CD14-positive monocyte (primary cell): ENCODE data around the gene DNMBP. TPM values are rescaled to one million over a fixed set of nuclear protein-coding genes. Genes with fewer than 3 reads are reported as not detected.

Experiments
- DNase-seq, 3 donors: peaks; one replicate each; pipeline ENCODE4 v3.0.0-alpha.2; 2011 to 2022
- H2AFZ ChIP-seq: 2 replicates; pipeline ENCODE4 v1.6.0; 2012; ENCODE audit warnings: mild to moderate bottlenecking, low read depth, low read length, inconsistent platforms; ENCODE audit not compliant: insufficient read depth, poor library complexity, severe bottlenecking
- H3K27ac ChIP-seq, 2 donors: 1 replicate in 1 of 2; 2 replicates in 1 of 2; pipeline ENCODE4 v1.5.1; 2012 to 2013; ENCODE audit warnings: low read length in 2 of 2, control low read depth in 1 of 2, inconsistent platforms in 1 of 2, low read depth in 1 of 2, mild to moderate bottlenecking in 1 of 2
- H3K27me3 ChIP-seq, 2 donors: one replicate each; pipeline versions ENCODE4 v1.6.0 to v1.6.1; 2011 to 2013; ENCODE audit warnings: low read length in 2 of 2; ENCODE audit not compliant: control insufficient read depth in 2 of 2, insufficient read depth in 2 of 2
- H3K36me3 ChIP-seq, 2 donors: replicated peaks in 1 of 2; 1 replicate in 1 of 2; 2 replicates in 1 of 2; pipeline versions ENCODE4 v1.5.1 to v1.6.1; 2012 to 2013; ENCODE audit warnings: low read length in 2 of 2, control low read depth in 1 of 2, inconsistent platforms in 1 of 2, mild to moderate bottlenecking in 1 of 2; ENCODE audit not compliant: insufficient read depth in 2 of 2, control insufficient read depth in 1 of 2
- H3K4me1 ChIP-seq, 2 donors: 1 replicate in 1 of 2; 2 replicates in 1 of 2; pipeline versions ENCODE4 v1.5.1 to v1.6.1; 2012 to 2013; ENCODE audit warnings: low read length in 2 of 2, control low read depth in 1 of 2, inconsistent platforms in 1 of 2, mild to moderate bottlenecking in 1 of 2, moderate library complexity in 1 of 2; ENCODE audit not compliant: insufficient read depth in 2 of 2, control insufficient read depth in 1 of 2
- H3K4me2 ChIP-seq: replicated peaks from 2 replicates; pipeline ENCODE3; 2012; ENCODE audit warnings: low read length, moderate library complexity, mild to moderate bottlenecking; ENCODE audit not compliant: poor library complexity, severe bottlenecking; ENCODE audit errors: extremely low read depth
- H3K4me3 ChIP-seq, 3 experiments: fragments of 200-600 bp in 1 of 3; sonication (generic) in 1 of 3; replicated peaks in 1 of 3; 1 replicate in 2 of 3; 2 replicates in 1 of 3; pipeline ENCODE4 v1.5.1; 2011 to 2013; ENCODE audit warnings: low read length in 3 of 3, mild to moderate bottlenecking in 3 of 3, control low read depth in 2 of 3, low read depth in 2 of 3, inconsistent platforms in 1 of 3, moderate library complexity in 1 of 3
- H3K79me2 ChIP-seq: 2 replicates; pipeline ENCODE4 v1.6.0; 2012; ENCODE audit warnings: mild to moderate bottlenecking, control low read depth, inconsistent platforms, low read length, moderate library complexity; ENCODE audit not compliant: insufficient read depth
- H3K9ac ChIP-seq: 2 replicates; pipeline ENCODE4 v1.6.0; 2017; ENCODE audit warnings: low read length, mild to moderate bottlenecking; ENCODE audit not compliant: insufficient read depth, poor library complexity, severe bottlenecking
- H3K9me3 ChIP-seq, 2 donors: replicated peaks in 1 of 2; 1 replicate in 1 of 2; 2 replicates in 1 of 2; pipeline versions ENCODE4 v1.5.1 to v1.6.1; 2012 to 2013; ENCODE audit warnings: low read length in 2 of 2, control low read depth in 1 of 2; ENCODE audit not compliant: control insufficient read depth in 1 of 2, insufficient read depth in 1 of 2
- H4K20me1 ChIP-seq: 2 replicates; pipeline ENCODE4 v1.6.0; 2012; ENCODE audit warnings: mild to moderate bottlenecking, low read length, control low read depth, moderate library complexity; ENCODE audit not compliant: insufficient read depth
- H3K27ac Mint-ChIP-seq, 7 donors: one replicate each; pipeline ENCODE4 v1.8.0; 2020; ENCODE audit warnings: mild to moderate bottlenecking in 7 of 7, mixed read lengths in 7 of 7, moderate library complexity in 6 of 7, inconsistent platforms in 2 of 7
- H3K27me3 Mint-ChIP-seq, 3 donors: one replicate each; pipeline ENCODE4 v1.8.0; 2021 to 2022; ENCODE audit warnings: low read depth in 3 of 3, mild to moderate bottlenecking in 3 of 3, mixed read lengths in 3 of 3, moderate library complexity in 3 of 3, inconsistent platforms in 1 of 3
- H3K36me3 Mint-ChIP-seq, 2 donors: one replicate each; pipeline ENCODE4 v1.8.0; 2020; ENCODE audit warnings: mixed read lengths in 2 of 2, inconsistent platforms in 1 of 2, mild to moderate bottlenecking in 1 of 2
- H3K4me1 Mint-ChIP-seq: one replicate; pipeline ENCODE4 v1.8.0; 2020; ENCODE audit warnings: mild to moderate bottlenecking, mixed read lengths
- H3K4me3 Mint-ChIP-seq, 2 donors: one replicate each; pipeline ENCODE4 v1.8.0; 2020; ENCODE audit warnings: mild to moderate bottlenecking in 2 of 2, mixed read lengths in 2 of 2, moderate library complexity in 1 of 2
- H3K9me3 Mint-ChIP-seq, 7 donors: one replicate each; pipeline ENCODE4 v1.8.0; 2020 to 2022; ENCODE audit warnings: mixed read lengths in 7 of 7, mild to moderate bottlenecking in 6 of 7, moderate library complexity in 6 of 7, inconsistent platforms in 2 of 7
- CTCF ChIP-seq: fragments of 200-600 bp; IDR thresholded peaks from one replicate; pipeline ENCODE4 v1.8.0; 2022; ENCODE audit warnings: antibody characterized with exemption, mild to moderate bottlenecking
- WGBS: methylation state at CpG from one replicate; pipeline ENCODE4 v1.1.5; 2013; ENCODE audit warnings: missing lambda C conversion rate; ENCODE audit not compliant: insufficient coverage; 5-methylcytosine and 5-hydroxymethylcytosine counted together
- intact Hi-C, 2 donors: fragments of 100-400 bp; cut with micrococcal nuclease; formaldehyde crosslinking; loops; one replicate each; pipeline versions ENCODE4 v1.15.0 to v1.15.1; 2023
- polyA minus RNA-seq: library from RNA; depleted of rRNA, polyadenylated mRNA; stranded (reverse); fragments of >200 nt; gene quantifications from 2 replicates; pipeline ENCODE4 v1.2.3, GENCODE V29; 2012
- polyA plus RNA-seq, 3 donors: library from polyadenylated mRNA; depleted of rRNA in 1 of 3; unstranded in 2 of 3; stranded (reverse) in 1 of 3; fragments of 300-500 nt in 2 of 3; fragments of >200 nt in 1 of 3; fragmentation: Illumina TruSeq in 2 of 3; gene quantifications; 1 replicate in 2 of 3; 2 replicates in 1 of 3; pipeline ENCODE4 v1.2.3, GENCODE V29; 2012 to 2021
- total RNA-seq, 12 experiments: library from RNA in 1 of 12; stranded (reverse) in 1 of 12; fragments of 120-200 nt in 1 of 12; gene quantifications; one replicate each; pipeline ENCODE4 v1.2.4 and lab custom pipeline; 2013 to 2026; ENCODE audit warnings: mixed read lengths in 6 of 12, inconsistent platforms in 1 of 12

Gene DNMBP, protein sequence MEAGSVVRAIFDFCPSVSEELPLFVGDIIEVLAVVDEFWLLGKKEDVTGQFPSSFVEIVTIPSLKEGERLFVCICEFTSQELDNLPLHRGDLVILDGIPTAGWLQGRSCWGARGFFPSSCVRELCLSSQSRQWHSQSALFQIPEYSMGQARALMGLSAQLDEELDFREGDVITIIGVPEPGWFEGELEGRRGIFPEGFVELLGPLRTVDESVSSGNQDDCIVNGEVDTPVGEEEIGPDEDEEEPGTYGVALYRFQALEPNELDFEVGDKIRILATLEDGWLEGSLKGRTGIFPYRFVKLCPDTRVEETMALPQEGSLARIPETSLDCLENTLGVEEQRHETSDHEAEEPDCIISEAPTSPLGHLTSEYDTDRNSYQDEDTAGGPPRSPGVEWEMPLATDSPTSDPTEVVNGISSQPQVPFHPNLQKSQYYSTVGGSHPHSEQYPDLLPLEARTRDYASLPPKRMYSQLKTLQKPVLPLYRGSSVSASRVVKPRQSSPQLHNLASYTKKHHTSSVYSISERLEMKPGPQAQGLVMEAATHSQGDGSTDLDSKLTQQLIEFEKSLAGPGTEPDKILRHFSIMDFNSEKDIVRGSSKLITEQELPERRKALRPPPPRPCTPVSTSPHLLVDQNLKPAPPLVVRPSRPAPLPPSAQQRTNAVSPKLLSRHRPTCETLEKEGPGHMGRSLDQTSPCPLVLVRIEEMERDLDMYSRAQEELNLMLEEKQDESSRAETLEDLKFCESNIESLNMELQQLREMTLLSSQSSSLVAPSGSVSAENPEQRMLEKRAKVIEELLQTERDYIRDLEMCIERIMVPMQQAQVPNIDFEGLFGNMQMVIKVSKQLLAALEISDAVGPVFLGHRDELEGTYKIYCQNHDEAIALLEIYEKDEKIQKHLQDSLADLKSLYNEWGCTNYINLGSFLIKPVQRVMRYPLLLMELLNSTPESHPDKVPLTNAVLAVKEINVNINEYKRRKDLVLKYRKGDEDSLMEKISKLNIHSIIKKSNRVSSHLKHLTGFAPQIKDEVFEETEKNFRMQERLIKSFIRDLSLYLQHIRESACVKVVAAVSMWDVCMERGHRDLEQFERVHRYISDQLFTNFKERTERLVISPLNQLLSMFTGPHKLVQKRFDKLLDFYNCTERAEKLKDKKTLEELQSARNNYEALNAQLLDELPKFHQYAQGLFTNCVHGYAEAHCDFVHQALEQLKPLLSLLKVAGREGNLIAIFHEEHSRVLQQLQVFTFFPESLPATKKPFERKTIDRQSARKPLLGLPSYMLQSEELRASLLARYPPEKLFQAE (N-terminal part only)
- 7.8 TPM for total RNA-seq (2013)
- polyA plus RNA-seq (10 to 100 TPM in 1 of 3 donors, 1 to 10 TPM in 1, under 1 TPM in 1; 0.83 to 10.3 (median 1.2) TPM), polyA minus RNA-seq (7.2 and 8.5 TPM in 2 replicates), total RNA-seq (lab: John Stamatoyannopoulos, UW) (23.2 to 169 (median 95.3) reads per million in 11 experiments)

GRCh38 chr10:100009793-100010676 lies at the start of gene DNMBP:
TSS of gene DNMBP (minus strand) at chr10:100009947. CDS start at chr10:99972124, 37,823 bp downstream.
- Histone ChIP-seq H3K9ac (peak within 1 kb of the TSS; percentile 79), H3K27ac (peak within 1 kb of the TSS; percentile 11 to 76), H3K27me3 (no peaks in the 10 kb centered on the region), H3K9me3 (no peaks in the 10 kb centered on the region), H3K36me3 (no peaks in the 10 kb centered on the region), H3K4me1 (peaks cover 26 to 41% of the 10 kb centered on the region in 2 donors), H4K20me1 (peaks cover 13% of the 10 kb centered on the region), H3K79me2 (peaks cover 30% of the 10 kb centered on the region), H2AFZ (peak within 1 kb of the TSS; percentile 86), H3K4me2 (peak within 1 kb of the TSS; percentile 98), H3K4me3 (peak within 1 kb of the TSS; percentile 70 to 84 (median 81))
- peak; percentile 70 to 82 (median 81) for DNase-seq
- H3K27me3 Mint-ChIP-seq = peaks cover 8 to 24% (median 17%) of the 10 kb centered on the region in 3 donors
- peaks cover 4 to 9% of the 10 kb centered on the region in 2 donors for H3K36me3 Mint-ChIP-seq
- H3K27ac Mint-ChIP-seq = peak within 1 kb of the TSS; percentile 75 to 93 (median 88)
- 3% methylated on average over 83 of the region's 86 CpGs for WGBS
- TF ChIP-seq CTCF = peak; percentile 60
- intact Hi-C loops = loop anchor here (2.0 to 5.0 kb wide), 4 partner anchors 15 to 93 kb away; no protein-coding TSS in a partner anchor
- H3K4me3 Mint-ChIP-seq = peak within 1 kb of the TSS; percentile 95 to 96
- peaks cover 0 to 4% (median 0%) of the 10 kb centered on the region in 7 donors for H3K9me3 Mint-ChIP-seq
- H3K4me1 Mint-ChIP-seq = peaks cover 44% of the 10 kb centered on the region
